ENCODE measurements around the gene TOM1L2.

DNA sequence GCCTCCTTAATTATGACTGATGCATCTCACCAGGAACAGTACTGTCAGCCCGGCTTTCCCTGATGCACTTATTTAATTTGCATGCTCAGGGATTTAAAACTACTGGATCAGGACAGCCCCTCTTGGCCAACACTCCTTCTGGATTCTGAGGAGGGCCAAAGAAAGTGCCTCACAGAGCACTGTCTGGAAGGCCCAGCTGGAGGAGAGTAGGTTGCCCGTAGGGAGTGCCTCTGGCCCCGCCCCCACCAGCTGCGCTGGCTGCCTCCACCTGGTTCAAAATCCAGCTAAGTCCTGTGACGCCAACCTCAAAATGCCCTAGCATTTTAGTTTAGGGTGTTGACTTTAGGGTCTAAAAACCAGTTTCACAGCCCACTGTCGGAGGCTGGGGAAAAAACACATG lies 86.0 kb downstream of the TOM1L2 start:
- TF ChIP-seq, protein P1, sequence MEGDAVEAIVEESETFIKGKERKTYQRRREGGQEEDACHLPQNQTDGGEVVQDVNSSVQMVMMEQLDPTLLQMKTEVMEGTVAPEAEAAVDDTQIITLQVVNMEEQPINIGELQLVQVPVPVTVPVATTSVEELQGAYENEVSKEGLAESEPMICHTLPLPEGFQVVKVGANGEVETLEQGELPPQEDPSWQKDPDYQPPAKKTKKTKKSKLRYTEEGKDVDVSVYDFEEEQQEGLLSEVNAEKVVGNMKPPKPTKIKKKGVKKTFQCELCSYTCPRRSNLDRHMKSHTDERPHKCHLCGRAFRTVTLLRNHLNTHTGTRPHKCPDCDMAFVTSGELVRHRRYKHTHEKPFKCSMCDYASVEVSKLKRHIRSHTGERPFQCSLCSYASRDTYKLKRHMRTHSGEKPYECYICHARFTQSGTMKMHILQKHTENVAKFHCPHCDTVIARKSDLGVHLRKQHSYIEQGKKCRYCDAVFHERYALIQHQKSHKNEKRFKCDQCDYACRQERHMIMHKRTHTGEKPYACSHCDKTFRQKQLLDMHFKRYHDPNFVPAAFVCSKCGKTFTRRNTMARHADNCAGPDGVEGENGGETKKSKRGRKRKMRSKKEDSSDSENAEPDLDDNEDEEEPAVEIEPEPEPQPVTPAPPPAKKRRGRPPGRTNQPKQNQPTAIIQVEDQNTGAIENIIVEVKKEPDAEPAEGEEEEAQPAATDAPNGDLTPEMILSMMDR (IDR thresholded peaks at IDR 0.05; ENCODE audit: insufficient read depth, low read length) = no peak
- TF ChIP-seq, protein P2, sequence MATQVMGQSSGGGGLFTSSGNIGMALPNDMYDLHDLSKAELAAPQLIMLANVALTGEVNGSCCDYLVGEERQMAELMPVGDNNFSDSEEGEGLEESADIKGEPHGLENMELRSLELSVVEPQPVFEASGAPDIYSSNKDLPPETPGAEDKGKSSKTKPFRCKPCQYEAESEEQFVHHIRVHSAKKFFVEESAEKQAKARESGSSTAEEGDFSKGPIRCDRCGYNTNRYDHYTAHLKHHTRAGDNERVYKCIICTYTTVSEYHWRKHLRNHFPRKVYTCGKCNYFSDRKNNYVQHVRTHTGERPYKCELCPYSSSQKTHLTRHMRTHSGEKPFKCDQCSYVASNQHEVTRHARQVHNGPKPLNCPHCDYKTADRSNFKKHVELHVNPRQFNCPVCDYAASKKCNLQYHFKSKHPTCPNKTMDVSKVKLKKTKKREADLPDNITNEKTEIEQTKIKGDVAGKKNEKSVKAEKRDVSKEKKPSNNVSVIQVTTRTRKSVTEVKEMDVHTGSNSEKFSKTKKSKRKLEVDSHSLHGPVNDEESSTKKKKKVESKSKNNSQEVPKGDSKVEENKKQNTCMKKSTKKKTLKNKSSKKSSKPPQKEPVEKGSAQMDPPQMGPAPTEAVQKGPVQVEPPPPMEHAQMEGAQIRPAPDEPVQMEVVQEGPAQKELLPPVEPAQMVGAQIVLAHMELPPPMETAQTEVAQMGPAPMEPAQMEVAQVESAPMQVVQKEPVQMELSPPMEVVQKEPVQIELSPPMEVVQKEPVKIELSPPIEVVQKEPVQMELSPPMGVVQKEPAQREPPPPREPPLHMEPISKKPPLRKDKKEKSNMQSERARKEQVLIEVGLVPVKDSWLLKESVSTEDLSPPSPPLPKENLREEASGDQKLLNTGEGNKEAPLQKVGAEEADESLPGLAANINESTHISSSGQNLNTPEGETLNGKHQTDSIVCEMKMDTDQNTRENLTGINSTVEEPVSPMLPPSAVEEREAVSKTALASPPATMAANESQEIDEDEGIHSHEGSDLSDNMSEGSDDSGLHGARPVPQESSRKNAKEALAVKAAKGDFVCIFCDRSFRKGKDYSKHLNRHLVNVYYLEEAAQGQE (IDR thresholded peaks at IDR 0.05; ENCODE audit: insufficient replicate concordance, low read depth) = no peak
